HG03025 (cell line): ENCODE results near the gene ILDR1.
"Not testable (repeated sequence)": the region's sequence is repeated elsewhere in the genome, so short reads cannot be mapped to it uniquely, and the experiment has no call there.

Experiments
- ATAC-seq: cut with Tn5 transposase; IDR thresholded peaks from one replicate; pipeline ENCODE4 v1.9.1; 2021; ENCODE audit warnings: mild to moderate bottlenecking, moderate library complexity; ENCODE audit not compliant: unreplicated experiment, low FRiP score

The ILDR1 gene

GRCh38 chr3:121956363-121956762 lies 65.7 kb downstream of the ILDR1 start:
- no peak for ATAC-seq

GRCh38 chr3:121951291-121951919 lies 70.6 kb downstream of the ILDR1 start:
- no peak for ATAC-seq

- no peak for ATAC-seq
These were observed 73.4 kb downstream of the ILDR1 start for GRCh38 chr3:121948641-121949040.

GRCh38 chr3:121943431-121943830 lies 78.6 kb downstream of the ILDR1 start:
- ATAC-seq, result no peak

- ATAC-seq, result no peak
These were observed 79.8 kb downstream of the ILDR1 start for GRCh38 chr3:121942116-121942786.

- ATAC-seq, result no peak
These were observed 80.5 kb downstream of the ILDR1 start for GRCh38 chr3:121941592-121941991.

GRCh38 chr3:121938141-121938855 lies 83.7 kb downstream of the ILDR1 start:
- ATAC-seq, result not testable (repeated sequence)
